HG03159 (cell line): ENCODE results near the gene CNGB1.
"Not testable (repeated sequence)": the region's sequence is repeated elsewhere in the genome, so short reads cannot be mapped to it uniquely, and the experiment has no call there.

Experiments used
- ATAC-seq: cut with Tn5 transposase; IDR thresholded peaks from one replicate; pipeline ENCODE4 v1.9.1; 2021; ENCODE audit warnings: mild to moderate bottlenecking, moderate library complexity; ENCODE audit not compliant: unreplicated experiment

The CNGB1 gene

GRCh38 chr16:57912529-57913260 is 58.2 kb downstream of the CNGB1 start:
- no peak for ATAC-seq

GRCh38 chr16:57911743-57912142 is 59.2 kb downstream of the CNGB1 start:
- ATAC-seq, result no peak

- no peak for ATAC-seq
These were observed 60.2 kb downstream of the CNGB1 start for GRCh38 chr16:57910696-57911095.

- ATAC-seq, result no peak
These were observed 62.4 kb downstream of the CNGB1 start for GRCh38 chr16:57908409-57908987.

- ATAC-seq, result no peak
These were observed 64.3 kb downstream of the CNGB1 start for GRCh38 chr16:57906382-57907316.

GRCh38 chr16:57904101-57904500 is 66.8 kb downstream of the CNGB1 start:
- no peak for ATAC-seq

GRCh38 chr16:57903656-57904055 is 67.3 kb downstream of the CNGB1 start:
- no peak for ATAC-seq

GRCh38 chr16:57901480-57902069 is 69.4 kb downstream of the CNGB1 start:
- no peak for ATAC-seq

GRCh38 chr16:57900796-57901479 is 70.0 kb downstream of the CNGB1 start:
- ATAC-seq, result no peak

- ATAC-seq, result no peak
These were observed 70.9 kb downstream of the CNGB1 start for GRCh38 chr16:57899771-57900661.

GRCh38 chr16:57898961-57899360 is 72.0 kb downstream of the CNGB1 start:
- ATAC-seq, result no peak

- no peak for ATAC-seq
These were observed 72.9 kb downstream of the CNGB1 start for GRCh38 chr16:57897996-57898395.

- no peak for ATAC-seq
These were observed 73.7 kb downstream of the CNGB1 start for GRCh38 chr16:57897053-57897784.

- ATAC-seq, result not testable (repeated sequence)
These were observed 75.8 kb downstream of the CNGB1 start for GRCh38 chr16:57895081-57895547.

- no peak for ATAC-seq
These were observed 76.4 kb downstream of the CNGB1 start for GRCh38 chr16:57894390-57895080.

GRCh38 chr16:57893559-57894389 is 77.2 kb downstream of the CNGB1 start:
- ATAC-seq, result no peak

- no peak for ATAC-seq
These were observed 77.7 kb downstream of the CNGB1 start for GRCh38 chr16:57893217-57893558.
